Keratinocyte (primary cell): ENCODE results near the gene SLC4A9. TPM values are rescaled to one million over a fixed set of nuclear protein-coding genes. Genes with fewer than 3 reads are reported as not detected.

Experiments
- DNase-seq: peaks from one replicate; pipeline ENCODE4 v3.0.0-alpha.2; 2011; ENCODE audit warnings: low read depth, missing footprints, low spot score
- FAIRE-seq: peaks from 2 replicates; lab custom pipeline; 2011; peaks lifted over from hg19 to GRCh38; lab: Jason Lieb, UNC
- H2AFZ ChIP-seq: 2 replicates; pipeline ENCODE4 v1.6.0; 2012; ENCODE audit warnings: low read length, control low read depth, inconsistent platforms; ENCODE audit not compliant: control insufficient read depth
- H3K27ac ChIP-seq: 2 replicates; pipeline ENCODE4 v1.5.1; 2011; ENCODE audit warnings: low read length; ENCODE audit not compliant: control insufficient read depth, insufficient read depth
- H3K27me3 ChIP-seq: 3 replicates; pipeline ENCODE4 v1.6.0; 2011; ENCODE audit warnings: low read length; ENCODE audit not compliant: control insufficient read depth, insufficient read depth; ENCODE audit errors: extremely low read depth
- H3K36me3 ChIP-seq, 2 experiments: 2 replicates in 1 of 2; 3 replicates in 1 of 2; pipeline ENCODE4 v1.5.1; 2011; ENCODE audit warnings: low read length in 2 of 2, mild to moderate bottlenecking in 1 of 2; ENCODE audit not compliant: control insufficient read depth in 2 of 2, insufficient read depth in 2 of 2; ENCODE audit errors: extremely low read depth in 1 of 2
- H3K4me1 ChIP-seq: 3 replicates; pipeline ENCODE4 v1.5.1; 2011; ENCODE audit warnings: low read length; ENCODE audit not compliant: control insufficient read depth, insufficient read depth; ENCODE audit errors: extremely low read depth
- H3K4me2 ChIP-seq: 3 replicates; pipeline ENCODE4 v1.6.0; 2011; ENCODE audit warnings: low read depth, low read length; ENCODE audit not compliant: control insufficient read depth, insufficient read depth; ENCODE audit errors: extremely low read depth
- H3K4me3 ChIP-seq, 3 experiments: fragments of 200-600 bp in 1 of 3; sonication (generic) in 1 of 3; 2 replicates in 2 of 3; 3 replicates in 1 of 3; pipeline ENCODE4 v1.5.1; 2011 to 2016; ENCODE audit warnings: low read length in 3 of 3, mild to moderate bottlenecking in 3 of 3, control low read depth in 2 of 3, inconsistent platforms in 1 of 3, low read depth in 1 of 3, mixed read lengths in 1 of 3, mixed run types in 1 of 3, moderate library complexity in 1 of 3; ENCODE audit not compliant: control insufficient read depth in 2 of 3, insufficient read depth in 2 of 3; ENCODE audit errors: extremely low read depth in 1 of 3
- H3K79me2 ChIP-seq: 2 replicates; pipeline ENCODE4 v1.6.0; 2012; ENCODE audit warnings: low read length; ENCODE audit not compliant: control insufficient read depth, insufficient read depth
- H3K9ac ChIP-seq: 3 replicates; pipeline ENCODE4 v1.6.0; 2011; ENCODE audit warnings: low read length; ENCODE audit not compliant: control insufficient read depth, insufficient read depth; ENCODE audit errors: extremely low read depth
- H3K9me1 ChIP-seq: 3 replicates; pipeline ENCODE4 v1.6.0; 2011; ENCODE audit warnings: low read length; ENCODE audit not compliant: control insufficient read depth, insufficient read depth; ENCODE audit errors: extremely low read depth
- H3K9me3 ChIP-seq: 2 replicates; pipeline ENCODE4 v1.5.1; 2012; ENCODE audit warnings: low read depth, low read length; ENCODE audit not compliant: control insufficient read depth
- H4K20me1 ChIP-seq: 3 replicates; pipeline ENCODE4 v1.6.0; 2011; ENCODE audit warnings: low read length; ENCODE audit not compliant: control insufficient read depth, insufficient read depth; ENCODE audit errors: extremely low read depth
- EZH2 ChIP-seq: IDR thresholded peaks from one replicate; pipeline ENCODE4 v1.6.1; 2012; ENCODE audit warnings: inconsistent platforms, mild to moderate bottlenecking, low read length, moderate library complexity
- dilution Hi-C: fragments of 300-500 bp; cut with MboI; formaldehyde crosslinking; loops from one replicate; pipeline ENCODE4 v1.7.0; 2020; ENCODE audit warnings: low sequenced_read_pairs; ENCODE audit not compliant: extremely low pct_ligation_motif_present
- polyA plus RNA-seq, 5 experiments: library from polyadenylated mRNA; depleted of rRNA in 3 of 5; stranded (reverse) in 3 of 5; stranded (forward) in 1 of 5; unstranded in 1 of 5; fragments of >200 nt; gene quantifications; 1 replicate in 1 of 5; 2 replicates in 3 of 5; 3 replicates in 1 of 5; pipeline versions ENCODE4 v1.2.1 to v1.2.3, GENCODE V29; 2011 to 2012; ENCODE audit warnings: missing spikeins in 2 of 5, low read depth in 1 of 5, low replicate concordance in 1 of 5
- TF ChIP-seq, protein P1 (sequence below), 3 experiments: IDR thresholded peaks in 1 of 3; conservative IDR thresholded peaks in 1 of 3; optimal IDR thresholded peaks in 1 of 3; 2 replicates in 2 of 3; 3 replicates in 1 of 3; pipeline versions ENCODE3 to v1.5.1; 2011; ENCODE audit warnings: low read length in 3 of 3, mild to moderate bottlenecking in 3 of 3, moderate library complexity in 2 of 3, control low read depth in 1 of 3, inconsistent platforms in 1 of 3; ENCODE audit not compliant: insufficient read depth in 2 of 3; ENCODE audit errors: extremely low read depth in 1 of 3

SLC4A9 gene
- polyA plus RNA-seq, 1 donor (not counting 4 experiments of a cell fraction or from before 2014, with no cell fraction given): 0.07 TPM

DNA sequence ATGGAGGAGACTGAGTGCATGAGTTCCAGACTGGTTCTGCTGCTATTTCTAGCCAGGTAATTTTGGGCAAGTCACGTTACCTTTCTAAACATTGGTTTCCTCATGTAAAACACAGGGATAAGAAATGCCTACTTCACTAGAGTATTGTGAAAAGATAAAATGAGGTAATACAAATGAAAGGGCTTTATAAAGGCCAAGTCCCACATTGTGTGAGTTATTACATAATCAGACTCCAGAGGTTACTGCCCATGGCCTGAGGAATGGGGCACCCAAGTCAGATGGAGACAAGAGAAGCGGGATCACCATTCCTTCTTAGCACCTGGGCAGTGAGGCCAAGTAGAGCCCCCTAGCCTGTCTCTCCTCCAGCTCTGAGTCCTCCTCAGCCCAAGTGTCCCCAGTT lies 21.1 kb upstream of the SLC4A9 start:
- Histone ChIP-seq H3K9me1 (peaks cover 14% of the 10 kb centered on the region), H3K27me3 (no peaks in the 10 kb centered on the region), H3K79me2 (peaks cover 42% of the 10 kb centered on the region), H4K20me1 (peaks cover 15% of the 10 kb centered on the region), H3K4me1 (peaks cover 63% of the 10 kb centered on the region), H3K36me3 (peaks cover 43 to 71% of the 10 kb centered on the region in 2 experiments), H3K9me3 (no peaks in the 10 kb centered on the region), H3K27ac (peak overlapping the region; percentile 47), H3K4me2 (peak overlapping the region; percentile 48), H3K4me3 (peak overlapping the region in 1 of 3 experiments; percentile 21), H3K9ac (no peak overlapping the region), H2AFZ (no peak overlapping the region)
- FAIRE-seq (no peak), DNase-seq (no peak)
- dilution Hi-C loops: no loop called here
- TF ChIP-seq, protein P1, sequence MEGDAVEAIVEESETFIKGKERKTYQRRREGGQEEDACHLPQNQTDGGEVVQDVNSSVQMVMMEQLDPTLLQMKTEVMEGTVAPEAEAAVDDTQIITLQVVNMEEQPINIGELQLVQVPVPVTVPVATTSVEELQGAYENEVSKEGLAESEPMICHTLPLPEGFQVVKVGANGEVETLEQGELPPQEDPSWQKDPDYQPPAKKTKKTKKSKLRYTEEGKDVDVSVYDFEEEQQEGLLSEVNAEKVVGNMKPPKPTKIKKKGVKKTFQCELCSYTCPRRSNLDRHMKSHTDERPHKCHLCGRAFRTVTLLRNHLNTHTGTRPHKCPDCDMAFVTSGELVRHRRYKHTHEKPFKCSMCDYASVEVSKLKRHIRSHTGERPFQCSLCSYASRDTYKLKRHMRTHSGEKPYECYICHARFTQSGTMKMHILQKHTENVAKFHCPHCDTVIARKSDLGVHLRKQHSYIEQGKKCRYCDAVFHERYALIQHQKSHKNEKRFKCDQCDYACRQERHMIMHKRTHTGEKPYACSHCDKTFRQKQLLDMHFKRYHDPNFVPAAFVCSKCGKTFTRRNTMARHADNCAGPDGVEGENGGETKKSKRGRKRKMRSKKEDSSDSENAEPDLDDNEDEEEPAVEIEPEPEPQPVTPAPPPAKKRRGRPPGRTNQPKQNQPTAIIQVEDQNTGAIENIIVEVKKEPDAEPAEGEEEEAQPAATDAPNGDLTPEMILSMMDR (optimal IDR thresholded peaks at IDR 0.05 in 1 of 3, IDR thresholded peaks at IDR 0.05 in 1 of 3, conservative IDR thresholded peaks at IDR 0.05 in 1 of 3; ENCODE audit: extremely low read depth in 1 of 3, insufficient read depth in 2 of 3, low read length in 3 of 3): no peak
- no peak for TF ChIP-seq EZH2

DNA sequence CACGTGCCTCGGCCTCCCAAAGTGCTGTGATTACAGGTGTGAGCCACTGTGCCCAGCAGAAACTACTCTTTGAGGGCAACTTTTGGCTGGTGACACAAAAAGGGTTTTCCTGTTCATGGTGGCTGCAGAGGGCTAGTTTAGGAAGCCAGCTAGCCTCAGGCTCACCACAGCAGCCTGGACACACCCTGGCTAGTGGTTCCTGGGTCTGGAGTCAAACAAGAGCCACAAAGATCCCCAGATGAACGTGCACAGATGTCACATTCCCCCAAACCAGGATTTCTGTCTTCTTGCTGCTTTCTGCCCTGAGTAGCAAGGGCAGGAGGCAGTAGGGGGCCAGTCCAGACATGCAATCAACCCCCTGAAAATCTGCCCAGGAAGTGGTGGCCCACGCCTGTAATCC lies 20.4 kb upstream of the SLC4A9 start:
- no peak for FAIRE-seq
- Histone ChIP-seq H2AFZ (no peak overlapping the region), H4K20me1 (peaks cover 21% of the 10 kb centered on the region), H3K4me2 (peak overlapping the region; percentile 6), H3K9ac (no peak overlapping the region), H3K79me2 (peaks cover 48% of the 10 kb centered on the region), H3K27me3 (no peaks in the 10 kb centered on the region), H3K4me3 (no peak overlapping the region), H3K9me3 (no peaks in the 10 kb centered on the region), H3K9me1 (peaks cover 17% of the 10 kb centered on the region), H3K36me3 (peaks cover 38 to 65% of the 10 kb centered on the region in 2 experiments), H3K4me1 (peaks cover 70% of the 10 kb centered on the region), H3K27ac (peak overlapping the region; percentile 15)
- dilution Hi-C loops: no loop called here
- no peak for TF ChIP-seq EZH2
- TF ChIP-seq, protein P1 (optimal IDR thresholded peaks at IDR 0.05 in 1 of 3, IDR thresholded peaks at IDR 0.05 in 1 of 3, conservative IDR thresholded peaks at IDR 0.05 in 1 of 3; ENCODE audit: extremely low read depth in 1 of 3, insufficient read depth in 2 of 3, low read length in 3 of 3): no peak
- no peak for DNase-seq
